Keratinocyte (primary cell): ENCODE data around the gene SPHK2. TPM values are rescaled to one million over a fixed set of nuclear protein-coding genes. Genes with fewer than 3 reads are reported as not detected.

Source experiments
- DNase-seq: peaks from one replicate; pipeline ENCODE4 v3.0.0-alpha.2; 2011; ENCODE audit warnings: low read depth, missing footprints, low spot score
- FAIRE-seq: peaks from 2 replicates; lab custom pipeline; 2011; peaks lifted over from hg19 to GRCh38; lab: Jason Lieb, UNC
- H2AFZ ChIP-seq: 2 replicates; pipeline ENCODE4 v1.6.0; 2012; ENCODE audit warnings: low read length, control low read depth, inconsistent platforms; ENCODE audit not compliant: control insufficient read depth
- H3K27ac ChIP-seq: 2 replicates; pipeline ENCODE4 v1.5.1; 2011; ENCODE audit warnings: low read length; ENCODE audit not compliant: control insufficient read depth, insufficient read depth
- H3K27me3 ChIP-seq: 3 replicates; pipeline ENCODE4 v1.6.0; 2011; ENCODE audit warnings: low read length; ENCODE audit not compliant: control insufficient read depth, insufficient read depth; ENCODE audit errors: extremely low read depth
- H3K36me3 ChIP-seq, 2 experiments: 2 replicates in 1 of 2; 3 replicates in 1 of 2; pipeline ENCODE4 v1.5.1; 2011; ENCODE audit warnings: low read length in 2 of 2, mild to moderate bottlenecking in 1 of 2; ENCODE audit not compliant: control insufficient read depth in 2 of 2, insufficient read depth in 2 of 2; ENCODE audit errors: extremely low read depth in 1 of 2
- H3K4me1 ChIP-seq: 3 replicates; pipeline ENCODE4 v1.5.1; 2011; ENCODE audit warnings: low read length; ENCODE audit not compliant: control insufficient read depth, insufficient read depth; ENCODE audit errors: extremely low read depth
- H3K4me2 ChIP-seq: 3 replicates; pipeline ENCODE4 v1.6.0; 2011; ENCODE audit warnings: low read depth, low read length; ENCODE audit not compliant: control insufficient read depth, insufficient read depth; ENCODE audit errors: extremely low read depth
- H3K4me3 ChIP-seq, 3 experiments: fragments of 200-600 bp in 1 of 3; sonication (generic) in 1 of 3; 2 replicates in 2 of 3; 3 replicates in 1 of 3; pipeline ENCODE4 v1.5.1; 2011 to 2016; ENCODE audit warnings: low read length in 3 of 3, mild to moderate bottlenecking in 3 of 3, control low read depth in 2 of 3, inconsistent platforms in 1 of 3, low read depth in 1 of 3, mixed read lengths in 1 of 3, mixed run types in 1 of 3, moderate library complexity in 1 of 3; ENCODE audit not compliant: control insufficient read depth in 2 of 3, insufficient read depth in 2 of 3; ENCODE audit errors: extremely low read depth in 1 of 3
- H3K79me2 ChIP-seq: 2 replicates; pipeline ENCODE4 v1.6.0; 2012; ENCODE audit warnings: low read length; ENCODE audit not compliant: control insufficient read depth, insufficient read depth
- H3K9ac ChIP-seq: 3 replicates; pipeline ENCODE4 v1.6.0; 2011; ENCODE audit warnings: low read length; ENCODE audit not compliant: control insufficient read depth, insufficient read depth; ENCODE audit errors: extremely low read depth
- H3K9me1 ChIP-seq: 3 replicates; pipeline ENCODE4 v1.6.0; 2011; ENCODE audit warnings: low read length; ENCODE audit not compliant: control insufficient read depth, insufficient read depth; ENCODE audit errors: extremely low read depth
- H3K9me3 ChIP-seq: 2 replicates; pipeline ENCODE4 v1.5.1; 2012; ENCODE audit warnings: low read depth, low read length; ENCODE audit not compliant: control insufficient read depth
- H4K20me1 ChIP-seq: 3 replicates; pipeline ENCODE4 v1.6.0; 2011; ENCODE audit warnings: low read length; ENCODE audit not compliant: control insufficient read depth, insufficient read depth; ENCODE audit errors: extremely low read depth
- CTCF ChIP-seq, 3 experiments: IDR thresholded peaks in 1 of 3; conservative IDR thresholded peaks in 1 of 3; optimal IDR thresholded peaks in 1 of 3; 2 replicates in 2 of 3; 3 replicates in 1 of 3; pipeline versions ENCODE3 to v1.5.1; 2011; ENCODE audit warnings: low read length in 3 of 3, mild to moderate bottlenecking in 3 of 3, moderate library complexity in 2 of 3, control low read depth in 1 of 3, inconsistent platforms in 1 of 3; ENCODE audit not compliant: insufficient read depth in 2 of 3; ENCODE audit errors: extremely low read depth in 1 of 3
- EZH2 ChIP-seq: IDR thresholded peaks from one replicate; pipeline ENCODE4 v1.6.1; 2012; ENCODE audit warnings: inconsistent platforms, mild to moderate bottlenecking, low read length, moderate library complexity
- dilution Hi-C: fragments of 300-500 bp; cut with MboI; formaldehyde crosslinking; loops from one replicate; pipeline ENCODE4 v1.7.0; 2020; ENCODE audit warnings: low sequenced_read_pairs; ENCODE audit not compliant: extremely low pct_ligation_motif_present
- polyA plus RNA-seq, 5 experiments: library from polyadenylated mRNA; depleted of rRNA in 3 of 5; stranded (reverse) in 3 of 5; stranded (forward) in 1 of 5; unstranded in 1 of 5; fragments of >200 nt; gene quantifications; 1 replicate in 1 of 5; 2 replicates in 3 of 5; 3 replicates in 1 of 5; pipeline versions ENCODE4 v1.2.1 to v1.2.3, GENCODE V29; 2011 to 2012; ENCODE audit warnings: missing spikeins in 2 of 5, low read depth in 1 of 5, low replicate concordance in 1 of 5

SPHK2 gene
- polyA plus RNA-seq, 1 donor (not counting 4 experiments of a cell fraction or from before 2014, with no cell fraction given): 2.8 TPM

DNA sequence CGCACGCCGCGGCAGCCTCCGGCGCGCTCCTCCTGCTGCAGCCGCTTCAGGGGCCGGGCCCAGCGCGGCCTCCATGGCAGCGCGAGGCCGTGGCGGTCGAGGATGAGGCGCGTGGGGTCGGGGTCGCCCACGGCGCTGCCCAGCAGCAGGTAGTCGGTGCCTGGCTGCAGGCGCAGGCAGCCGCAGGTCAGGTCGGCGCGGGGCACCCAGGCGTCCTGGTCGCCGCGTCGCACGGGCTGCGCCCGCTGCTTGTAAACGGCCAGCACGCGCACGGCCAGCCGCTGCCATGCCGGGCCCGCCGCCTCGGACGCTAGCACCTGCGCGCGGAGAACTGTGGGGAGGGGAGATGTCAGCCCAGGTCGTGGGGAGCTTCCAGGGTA, 42.4 kb downstream of the SPHK2 start:
- Histone ChIP-seq H3K4me2 (no peak overlapping the region), H3K9ac (no peak overlapping the region), H3K27ac (no peak overlapping the region), H3K4me3 (no peak overlapping the region), H2AFZ (no peak overlapping the region), H3K9me1 (no peaks in the 10 kb centered on the region), H3K4me1 (peaks cover 4% of the 10 kb centered on the region), H3K9me3 (no peaks in the 10 kb centered on the region), H3K36me3 (no peaks in the 10 kb centered on the region), H3K27me3 (no peaks in the 10 kb centered on the region), H3K79me2 (no peaks in the 10 kb centered on the region), H4K20me1 (no peaks in the 10 kb centered on the region)
- no peak for TF ChIP-seq CTCF (optimal IDR thresholded peaks at IDR 0.05 in 1 of 3, IDR thresholded peaks at IDR 0.05 in 1 of 3, conservative IDR thresholded peaks at IDR 0.05 in 1 of 3; ENCODE audit: extremely low read depth in 1 of 3, insufficient read depth in 2 of 3, low read length in 3 of 3)
- TF ChIP-seq EZH2: no peak
- DNase-seq: no peak
- dilution Hi-C loops: no loop called here
- no peak for FAIRE-seq

DNA sequence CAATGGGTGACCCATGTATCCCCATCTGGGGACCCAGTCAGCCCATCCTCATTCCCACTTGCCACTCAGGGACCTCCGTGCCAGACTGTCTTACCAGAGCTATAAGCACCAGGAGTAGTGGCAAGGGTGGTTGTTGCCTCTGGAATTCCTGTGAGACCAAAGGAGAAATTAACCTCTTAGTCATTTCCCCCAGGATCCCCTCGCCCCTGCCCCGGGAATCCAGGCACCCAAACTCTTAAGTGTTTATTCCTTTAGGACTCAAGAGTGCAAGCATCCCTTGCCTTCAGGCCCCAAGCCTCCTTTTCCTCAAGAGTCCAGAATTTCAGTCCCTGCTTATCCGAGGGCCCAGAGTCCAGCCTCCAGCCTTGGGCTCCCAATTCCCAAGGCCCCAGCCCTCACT, 44.4 kb downstream of the SPHK2 start:
- Histone ChIP-seq H3K27me3 (no peaks in the 10 kb centered on the region), H3K36me3 (no peaks in the 10 kb centered on the region), H3K27ac (no peak overlapping the region), H3K4me2 (no peak overlapping the region), H3K4me3 (no peak overlapping the region), H2AFZ (no peak overlapping the region), H3K9me3 (no peaks in the 10 kb centered on the region), H3K9me1 (no peaks in the 10 kb centered on the region), H3K79me2 (no peaks in the 10 kb centered on the region), H4K20me1 (no peaks in the 10 kb centered on the region), H3K4me1 (no peaks in the 10 kb centered on the region), H3K9ac (no peak overlapping the region)
- DNase-seq (no peak), FAIRE-seq (no peak)
- dilution Hi-C loops: no loop called here
- TF ChIP-seq CTCF (optimal IDR thresholded peaks at IDR 0.05 in 1 of 3, IDR thresholded peaks at IDR 0.05 in 1 of 3, conservative IDR thresholded peaks at IDR 0.05 in 1 of 3; ENCODE audit: extremely low read depth in 1 of 3, insufficient read depth in 2 of 3, low read length in 3 of 3) (no peak), EZH2 (no peak)
